MCF 10A (cell line): ENCODE results near the gene AP3D1. TPM values are rescaled to one million over a fixed set of nuclear protein-coding genes. Genes with fewer than 3 reads are reported as not detected.

Experiments used
- BruUV-seq: library from RNA; stranded (reverse); fragments of 400-500 nt; replicated peaks from 2 replicates; lab custom pipeline; 2021; lab: Mats Ljungman, UMichigan
- CTCF ChIA-PET: fragments of 300-600 bp; sonication (Branson Sonifier 250); formaldehyde crosslinking; extraction: SDS; loops from one replicate; lab custom pipeline; 2021; ENCODE audit warnings: antibody characterized with exemption, inconsistent platforms; lab: Yijun Ruan, JAX
- POLR2A ChIA-PET: fragments of 300-600, 350-650 bp; sonication (Branson Sonifier 250); formaldehyde crosslinking; extraction: SDS; loops from one replicate; lab custom pipeline; 2020; ENCODE audit warnings: antibody characterized with exemption, inconsistent platforms; lab: Yijun Ruan, JAX
- DNase-seq: peaks from one replicate; pipeline ENCODE4 v3.0.0-alpha.2; 2018; ENCODE audit not compliant: unreplicated experiment
- H3K27ac Mint-ChIP-seq: one replicate; pipeline ENCODE4 v1.8.0; 2022; ENCODE audit warnings: mild to moderate bottlenecking, low read depth, mixed read lengths; ENCODE audit not compliant: unreplicated experiment
- H3K27me3 Mint-ChIP-seq: one replicate; pipeline ENCODE4 v1.8.0; 2022; ENCODE audit warnings: mixed read lengths; ENCODE audit not compliant: insufficient read depth, unreplicated experiment
- H3K36me3 Mint-ChIP-seq: one replicate; pipeline ENCODE4 v1.8.0; 2022; ENCODE audit warnings: mild to moderate bottlenecking, moderate library complexity, mixed read lengths; ENCODE audit not compliant: insufficient read depth, unreplicated experiment
- H3K4me1 Mint-ChIP-seq: one replicate; pipeline ENCODE4 v1.8.0; 2022; ENCODE audit warnings: mixed read lengths; ENCODE audit not compliant: insufficient read depth, unreplicated experiment
- H3K4me3 Mint-ChIP-seq: one replicate; pipeline ENCODE4 v1.8.0; 2022; ENCODE audit warnings: mild to moderate bottlenecking, moderate library complexity, mixed read lengths; ENCODE audit not compliant: unreplicated experiment
- H3K9me3 Mint-ChIP-seq: one replicate; pipeline ENCODE4 v1.8.0; 2022; ENCODE audit warnings: mixed read lengths; ENCODE audit not compliant: unreplicated experiment
- intact Hi-C: fragments of 100-400 bp; cut with micrococcal nuclease; formaldehyde crosslinking; loops from 2 replicates; pipeline ENCODE4 v1.14.1; 2022
- total RNA-seq: library from RNA; stranded (reverse); gene quantifications from 2 replicates; pipeline ENCODE4 v1.2.3, GENCODE V29; 2022
- TF ChIP-seq, protein P1 (sequence below): fragments of 200-600 bp; IDR thresholded peaks from one replicate; pipeline ENCODE4 v1.8.0; 2022; ENCODE audit warnings: antibody characterized with exemption, mild to moderate bottlenecking; ENCODE audit not compliant: unreplicated experiment

AP3D1 gene
- total RNA-seq, 1 experiment from 2014 or later, result 181 TPM

DNA sequence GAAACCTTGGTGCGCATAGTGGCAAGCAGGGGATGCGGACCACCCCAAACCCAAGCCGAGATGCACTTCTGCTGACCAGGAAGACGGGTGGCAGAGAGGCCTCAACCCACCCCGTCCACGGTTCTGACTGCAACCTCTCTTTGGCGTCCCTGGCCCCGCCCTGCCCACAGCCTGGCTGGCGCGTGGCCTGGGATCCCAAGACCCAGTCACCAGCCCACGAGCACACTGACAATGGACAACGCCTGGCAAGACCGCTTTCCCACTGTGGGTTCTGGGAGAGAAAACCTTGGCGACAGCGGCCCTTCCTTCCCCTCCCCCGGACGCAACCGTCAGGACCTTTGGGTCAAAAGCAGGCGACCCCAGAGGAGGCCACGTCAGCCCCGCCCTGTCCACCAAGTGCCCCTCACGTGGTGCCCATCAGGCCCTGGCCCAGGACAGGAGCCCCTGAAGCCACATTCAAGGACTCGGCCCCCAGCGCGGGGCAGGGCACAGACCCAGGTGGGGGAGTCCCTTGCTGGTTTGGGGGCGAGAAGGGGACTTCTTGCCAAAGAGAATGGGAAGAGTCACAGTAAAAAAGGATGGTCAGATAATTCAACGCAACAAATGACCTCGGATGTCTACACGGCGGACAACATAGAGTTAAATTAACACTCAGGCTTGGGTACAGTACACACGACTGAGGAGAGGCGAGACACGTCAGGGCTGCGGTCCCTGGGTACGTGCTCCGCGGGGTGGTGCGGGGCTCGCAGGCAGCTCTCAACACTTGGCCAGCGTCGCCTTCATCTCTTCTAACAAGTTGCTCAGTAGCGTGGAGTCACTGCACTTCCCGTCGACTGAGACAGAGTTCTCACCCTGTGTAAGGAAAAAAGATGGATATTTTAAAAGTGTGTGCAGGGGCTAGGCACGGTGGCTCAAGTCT lies 49.7 kb downstream of the AP3D1 start:
- Mint-ChIP-seq H3K36me3 (peaks cover 44% of the 10 kb centered on the region), H3K9me3 (no peaks in the 10 kb centered on the region), H3K27ac (no peak overlapping the region), H3K27me3 (no peaks in the 10 kb centered on the region), H3K4me1 (no peaks in the 10 kb centered on the region), H3K4me3 (no peak overlapping the region)
- TF ChIP-seq, protein P1, sequence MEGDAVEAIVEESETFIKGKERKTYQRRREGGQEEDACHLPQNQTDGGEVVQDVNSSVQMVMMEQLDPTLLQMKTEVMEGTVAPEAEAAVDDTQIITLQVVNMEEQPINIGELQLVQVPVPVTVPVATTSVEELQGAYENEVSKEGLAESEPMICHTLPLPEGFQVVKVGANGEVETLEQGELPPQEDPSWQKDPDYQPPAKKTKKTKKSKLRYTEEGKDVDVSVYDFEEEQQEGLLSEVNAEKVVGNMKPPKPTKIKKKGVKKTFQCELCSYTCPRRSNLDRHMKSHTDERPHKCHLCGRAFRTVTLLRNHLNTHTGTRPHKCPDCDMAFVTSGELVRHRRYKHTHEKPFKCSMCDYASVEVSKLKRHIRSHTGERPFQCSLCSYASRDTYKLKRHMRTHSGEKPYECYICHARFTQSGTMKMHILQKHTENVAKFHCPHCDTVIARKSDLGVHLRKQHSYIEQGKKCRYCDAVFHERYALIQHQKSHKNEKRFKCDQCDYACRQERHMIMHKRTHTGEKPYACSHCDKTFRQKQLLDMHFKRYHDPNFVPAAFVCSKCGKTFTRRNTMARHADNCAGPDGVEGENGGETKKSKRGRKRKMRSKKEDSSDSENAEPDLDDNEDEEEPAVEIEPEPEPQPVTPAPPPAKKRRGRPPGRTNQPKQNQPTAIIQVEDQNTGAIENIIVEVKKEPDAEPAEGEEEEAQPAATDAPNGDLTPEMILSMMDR, result no peak
- ChIA-PET POLR2A (no interaction called here), CTCF (no interaction called here)
- intact Hi-C loops, result no loop called here
- BruUV-seq, result no TSS peak
- DNase-seq, result no peak

DNA sequence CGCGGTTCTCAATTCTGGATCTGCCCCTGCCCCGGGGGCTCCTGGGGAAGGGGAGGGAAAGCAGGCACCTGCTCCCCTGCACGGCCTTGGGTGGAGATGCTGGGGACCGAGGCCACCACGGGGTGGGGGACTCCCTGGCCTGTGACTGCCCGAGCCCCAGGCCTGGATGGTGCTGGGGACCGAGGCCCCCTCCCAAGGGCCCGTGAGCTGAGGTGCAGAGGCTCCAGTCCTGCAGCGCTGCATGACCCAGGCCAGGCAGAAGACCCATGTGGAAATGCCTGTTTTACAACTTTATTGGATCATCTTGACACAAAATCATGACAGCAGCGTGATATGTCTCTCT lies 50.7 kb downstream of the AP3D1 start:
- no peaks in the 10 kb centered on the region for H3K4me1 Mint-ChIP-seq
- DNase-seq, result no peak
- H3K4me3 Mint-ChIP-seq, result no peak overlapping the region
- H3K36me3 Mint-ChIP-seq, result peaks cover 37% of the 10 kb centered on the region
- no TSS peak for BruUV-seq
- ChIA-PET CTCF (no interaction called here), POLR2A (no interaction called here)
- intact Hi-C loops, result no loop called here
- no peaks in the 10 kb centered on the region for H3K9me3 Mint-ChIP-seq
- no peaks in the 10 kb centered on the region for H3K27me3 Mint-ChIP-seq
- TF ChIP-seq, protein P1, result no peak
- H3K27ac Mint-ChIP-seq, result no peak overlapping the region

DNA sequence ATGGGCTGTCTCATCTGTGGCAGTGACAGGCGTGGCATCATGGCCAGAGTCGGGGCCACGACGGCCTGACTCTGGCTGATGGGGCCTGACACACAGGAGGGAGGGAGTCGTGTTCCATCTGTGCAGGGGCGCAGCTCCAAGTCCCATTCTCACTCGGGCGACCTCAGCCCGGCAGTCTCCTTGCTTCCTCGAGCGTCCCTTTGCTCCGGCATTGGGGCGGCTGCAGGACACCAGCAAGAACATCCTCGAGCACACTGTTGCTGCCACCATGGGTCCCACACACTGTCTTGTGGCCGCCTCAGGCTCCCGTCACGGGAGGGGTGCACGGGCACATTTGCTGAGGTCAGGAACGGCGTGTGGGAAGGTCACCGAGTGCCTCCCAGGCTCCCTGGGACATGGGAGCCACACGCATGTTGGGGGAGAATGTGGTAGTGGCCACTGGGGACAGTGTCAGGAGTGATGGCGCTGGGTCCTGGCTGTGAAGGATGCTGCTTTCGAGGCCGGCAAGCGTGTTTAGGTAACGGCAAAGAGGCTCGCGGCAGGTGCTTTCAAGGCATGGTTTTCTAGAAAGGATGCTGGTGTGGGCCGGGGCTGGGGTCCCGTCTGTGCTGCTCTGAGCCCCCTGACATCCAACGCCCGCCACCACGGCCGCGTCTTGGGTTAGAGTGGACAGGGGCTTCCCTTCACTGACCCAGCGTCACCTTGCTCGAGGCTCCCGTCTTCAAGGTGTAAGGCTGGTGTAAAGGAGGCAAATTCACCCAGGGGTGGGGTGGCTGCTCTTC lies 51.2 kb downstream of the AP3D1 start:
- no peak overlapping the region for H3K4me3 Mint-ChIP-seq
- no peaks in the 10 kb centered on the region for H3K9me3 Mint-ChIP-seq
- DNase-seq, result no peak
- no peaks in the 10 kb centered on the region for H3K27me3 Mint-ChIP-seq
- no peak overlapping the region for H3K27ac Mint-ChIP-seq
- H3K4me1 Mint-ChIP-seq, result no peaks in the 10 kb centered on the region
- CTCF ChIA-PET, result no interaction called here
- no TSS peak for BruUV-seq
- peaks cover 37% of the 10 kb centered on the region for H3K36me3 Mint-ChIP-seq
- POLR2A ChIA-PET, result no interaction called here
- intact Hi-C loops, result no loop called here
- TF ChIP-seq, protein P1, result no peak

DNA sequence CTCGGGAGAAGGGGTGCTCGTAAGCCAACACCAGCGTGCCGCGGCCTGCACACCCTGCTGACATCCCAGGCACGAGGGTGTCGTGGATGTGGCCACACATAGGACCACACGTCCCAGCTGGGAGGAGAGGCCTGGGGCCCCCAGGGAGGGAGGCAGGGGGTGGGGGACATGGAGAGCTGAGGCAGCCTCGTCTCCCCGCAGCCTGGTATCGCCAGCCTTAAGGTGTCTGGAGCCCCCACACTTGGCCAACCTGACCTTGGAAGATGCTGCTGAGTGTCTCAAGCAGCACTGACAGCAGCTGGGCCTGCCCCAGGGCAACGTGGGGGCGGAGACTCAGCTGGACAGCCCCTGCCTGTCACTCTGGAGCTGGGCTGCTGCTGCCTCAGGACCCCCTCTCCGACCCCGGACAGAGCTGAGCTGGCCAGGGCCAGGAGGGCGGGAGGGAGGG lies 52.3 kb downstream of the AP3D1 start:
- no peak overlapping the region for H3K27ac Mint-ChIP-seq
- H3K27me3 Mint-ChIP-seq, result no peaks in the 10 kb centered on the region
- no peak overlapping the region for H3K4me3 Mint-ChIP-seq
- ChIA-PET CTCF (no interaction called here), POLR2A (no interaction called here)
- intact Hi-C loops, result no loop called here
- BruUV-seq, result no TSS peak
- H3K9me3 Mint-ChIP-seq, result no peaks in the 10 kb centered on the region
- peaks cover 32% of the 10 kb centered on the region for H3K36me3 Mint-ChIP-seq
- no peak for DNase-seq
- TF ChIP-seq, protein P1, result no peak
- peaks cover 5% of the 10 kb centered on the region for H3K4me1 Mint-ChIP-seq
